Breast epithelium (tissue), 3 donors: ENCODE results near the gene MRPS33.

Experiments used
- POLR2A ChIP-seq: fragments of 450-650 bp; IDR thresholded peaks from one replicate; pipeline ENCODE4 v1.6.1; 2016; ENCODE audit warnings: antibody characterized with exemption, mild to moderate bottlenecking, moderate library complexity
- TF ChIP-seq, protein P1 (sequence below), 3 donors: fragments of 450-650 bp; IDR thresholded peaks; one replicate each; pipeline ENCODE4 v1.5.1; 2016 to 2017; ENCODE audit warnings: antibody characterized with exemption in 3 of 3, mild to moderate bottlenecking in 3 of 3, moderate library complexity in 3 of 3

DNA sequence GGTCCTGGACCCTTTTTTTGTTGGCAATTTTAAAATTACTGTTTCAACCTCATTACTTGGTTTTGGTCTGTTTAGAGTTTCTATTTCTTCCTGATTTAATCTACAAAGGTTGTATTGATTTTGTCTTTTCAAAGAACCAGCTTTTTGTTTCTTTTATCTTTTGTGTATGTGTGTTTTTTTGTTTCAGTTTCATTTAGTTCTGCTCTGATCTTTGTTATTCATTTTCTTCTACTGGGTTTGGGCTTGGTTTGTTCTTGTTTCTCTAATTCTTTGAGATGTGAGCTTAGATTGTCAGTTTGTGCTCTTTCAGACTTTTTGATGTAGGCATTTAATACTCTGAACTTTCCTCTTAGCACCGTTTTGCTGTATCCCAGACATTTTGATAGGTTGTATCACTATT, 8.5 kb upstream of the MRPS33 start:
- TF ChIP-seq, protein P1, sequence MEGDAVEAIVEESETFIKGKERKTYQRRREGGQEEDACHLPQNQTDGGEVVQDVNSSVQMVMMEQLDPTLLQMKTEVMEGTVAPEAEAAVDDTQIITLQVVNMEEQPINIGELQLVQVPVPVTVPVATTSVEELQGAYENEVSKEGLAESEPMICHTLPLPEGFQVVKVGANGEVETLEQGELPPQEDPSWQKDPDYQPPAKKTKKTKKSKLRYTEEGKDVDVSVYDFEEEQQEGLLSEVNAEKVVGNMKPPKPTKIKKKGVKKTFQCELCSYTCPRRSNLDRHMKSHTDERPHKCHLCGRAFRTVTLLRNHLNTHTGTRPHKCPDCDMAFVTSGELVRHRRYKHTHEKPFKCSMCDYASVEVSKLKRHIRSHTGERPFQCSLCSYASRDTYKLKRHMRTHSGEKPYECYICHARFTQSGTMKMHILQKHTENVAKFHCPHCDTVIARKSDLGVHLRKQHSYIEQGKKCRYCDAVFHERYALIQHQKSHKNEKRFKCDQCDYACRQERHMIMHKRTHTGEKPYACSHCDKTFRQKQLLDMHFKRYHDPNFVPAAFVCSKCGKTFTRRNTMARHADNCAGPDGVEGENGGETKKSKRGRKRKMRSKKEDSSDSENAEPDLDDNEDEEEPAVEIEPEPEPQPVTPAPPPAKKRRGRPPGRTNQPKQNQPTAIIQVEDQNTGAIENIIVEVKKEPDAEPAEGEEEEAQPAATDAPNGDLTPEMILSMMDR (IDR thresholded peaks at IDR 0.05), result no peak
- no peak for TF ChIP-seq POLR2A
